ENCODE results near the gene NUFIP2.

The NUFIP2 gene

DNA sequence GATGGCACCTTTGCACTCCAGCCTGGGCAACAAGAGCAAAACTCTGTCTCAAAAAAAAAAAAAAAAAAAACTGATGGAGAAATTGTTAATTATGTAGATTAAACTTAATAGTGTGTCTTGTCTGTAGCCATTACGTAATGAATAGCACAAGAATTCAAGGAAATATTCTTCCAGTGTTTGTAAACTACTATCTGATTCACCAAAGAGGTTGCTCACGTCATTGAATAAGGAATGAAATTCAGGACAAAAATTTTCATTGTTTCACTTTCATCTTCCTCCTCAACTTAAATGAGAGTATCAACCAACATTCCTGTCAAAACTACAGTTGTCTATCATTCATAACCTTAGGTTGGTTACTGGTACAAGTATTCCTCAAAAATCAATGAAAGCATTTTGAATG is 83.1 kb downstream of the NUFIP2 start:
- TF ChIP-seq, protein P1, sequence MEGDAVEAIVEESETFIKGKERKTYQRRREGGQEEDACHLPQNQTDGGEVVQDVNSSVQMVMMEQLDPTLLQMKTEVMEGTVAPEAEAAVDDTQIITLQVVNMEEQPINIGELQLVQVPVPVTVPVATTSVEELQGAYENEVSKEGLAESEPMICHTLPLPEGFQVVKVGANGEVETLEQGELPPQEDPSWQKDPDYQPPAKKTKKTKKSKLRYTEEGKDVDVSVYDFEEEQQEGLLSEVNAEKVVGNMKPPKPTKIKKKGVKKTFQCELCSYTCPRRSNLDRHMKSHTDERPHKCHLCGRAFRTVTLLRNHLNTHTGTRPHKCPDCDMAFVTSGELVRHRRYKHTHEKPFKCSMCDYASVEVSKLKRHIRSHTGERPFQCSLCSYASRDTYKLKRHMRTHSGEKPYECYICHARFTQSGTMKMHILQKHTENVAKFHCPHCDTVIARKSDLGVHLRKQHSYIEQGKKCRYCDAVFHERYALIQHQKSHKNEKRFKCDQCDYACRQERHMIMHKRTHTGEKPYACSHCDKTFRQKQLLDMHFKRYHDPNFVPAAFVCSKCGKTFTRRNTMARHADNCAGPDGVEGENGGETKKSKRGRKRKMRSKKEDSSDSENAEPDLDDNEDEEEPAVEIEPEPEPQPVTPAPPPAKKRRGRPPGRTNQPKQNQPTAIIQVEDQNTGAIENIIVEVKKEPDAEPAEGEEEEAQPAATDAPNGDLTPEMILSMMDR (IDR thresholded peaks at IDR 0.05): no peak
- no peak for TF ChIP-seq ZFX (IDR thresholded peaks at IDR 0.05; ENCODE audit: borderline replicate concordance)
- no peak overlapping the region for H3K27ac ChIP-seq

DNA sequence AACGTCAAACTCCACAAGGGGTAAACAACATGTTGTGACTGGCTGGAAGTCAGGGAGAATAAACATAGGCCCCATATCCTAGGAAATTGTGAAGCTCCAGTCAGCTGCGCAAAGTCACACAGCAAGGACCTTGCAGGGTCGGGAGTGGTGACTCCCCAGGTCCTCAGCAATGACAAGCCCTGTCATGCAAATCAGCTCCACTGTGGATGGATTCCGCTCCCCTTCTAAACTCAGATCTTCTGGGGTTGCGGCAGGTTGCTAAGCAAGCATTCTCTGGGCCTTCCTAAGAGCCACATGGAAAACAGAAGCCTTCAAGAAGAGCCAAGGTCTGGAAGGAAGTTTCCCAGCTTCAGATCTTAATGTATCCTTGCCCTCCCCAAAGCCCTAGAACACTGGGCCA is 84.9 kb downstream of the NUFIP2 start:
- H3K27ac ChIP-seq: no peak overlapping the region
- TF ChIP-seq, protein P1 (IDR thresholded peaks at IDR 0.05): no peak
- no peak for TF ChIP-seq ZFX (IDR thresholded peaks at IDR 0.05; ENCODE audit: borderline replicate concordance)

DNA sequence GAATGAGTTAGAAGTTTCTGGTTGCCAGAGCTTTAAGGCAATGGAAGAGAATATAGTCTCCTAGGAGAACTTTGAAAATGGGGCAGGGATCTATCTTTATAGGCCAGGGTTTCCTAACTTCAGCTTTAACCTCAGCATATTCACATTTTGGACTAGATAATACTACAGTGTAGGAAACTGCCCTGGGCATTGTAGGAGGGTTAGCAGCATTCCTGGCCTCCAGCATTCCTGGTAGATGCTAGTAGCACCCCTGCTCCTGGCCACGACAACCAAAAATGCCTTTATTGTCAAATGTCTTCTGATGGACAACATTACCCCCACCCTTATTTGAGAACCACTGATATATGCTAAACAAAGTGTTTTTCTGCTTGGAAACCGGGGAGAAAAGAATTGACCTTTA is 86.0 kb downstream of the NUFIP2 start:
- TF ChIP-seq ZFX (IDR thresholded peaks at IDR 0.05; ENCODE audit: borderline replicate concordance): no peak
- TF ChIP-seq, protein P1 (IDR thresholded peaks at IDR 0.05): no peak
- no peak overlapping the region for H3K27ac ChIP-seq

Measured in 22Rv1 (cell line).